ENCODE measurements around the gene KEAP1. TPM values are rescaled to one million over a fixed set of nuclear protein-coding genes. Genes with fewer than 3 reads are reported as not detected.

The KEAP1 gene
- total RNA-seq, 4 donors from 2014 or later, result 39.7 to 127 (median 56.8) TPM

- H3K27ac ChIP-seq, result no peak overlapping the region
- intact Hi-C loops (cut with DNase I; ENCODE audit: low total_unique reads), result no loop called here
- no peaks in the 10 kb centered on the region for H3K36me3 ChIP-seq
- no peak for TF ChIP-seq POLR2A (IDR thresholded peaks at IDR 0.05)
- H3K27me3 ChIP-seq, result peaks cover 9 to 21% of the 10 kb centered on the region in 2 donors
- peaks cover 0 to 7% of the 10 kb centered on the region in 2 donors for H3K4me1 ChIP-seq
- no peak overlapping the region for H3K4me3 ChIP-seq
- no peaks in the 10 kb centered on the region for H3K9me3 ChIP-seq
- no peak for DNase-seq
Measured at GRCh38 chr19:10518444-10519361, 15.5 kb upstream of the KEAP1 start.

GRCh38 chr19:10517760-10518443, 14.7 kb upstream of the KEAP1 start:
- intact Hi-C loops (cut with DNase I; ENCODE audit: low total_unique reads), result no loop called here
- Histone ChIP-seq H3K27ac (no peak overlapping the region), H3K4me1 (peaks cover 0 to 7% of the 10 kb centered on the region in 2 donors), H3K4me3 (no peak overlapping the region), H3K9me3 (no peaks in the 10 kb centered on the region), H3K27me3 (peaks cover 9 to 26% of the 10 kb centered on the region in 2 donors), H3K36me3 (no peaks in the 10 kb centered on the region)
- DNase-seq, result no peak
- no peak for TF ChIP-seq POLR2A (IDR thresholded peaks at IDR 0.05)
- TF ChIP-seq CTCF (IDR thresholded peaks at IDR 0.05), result no peak

DNA sequence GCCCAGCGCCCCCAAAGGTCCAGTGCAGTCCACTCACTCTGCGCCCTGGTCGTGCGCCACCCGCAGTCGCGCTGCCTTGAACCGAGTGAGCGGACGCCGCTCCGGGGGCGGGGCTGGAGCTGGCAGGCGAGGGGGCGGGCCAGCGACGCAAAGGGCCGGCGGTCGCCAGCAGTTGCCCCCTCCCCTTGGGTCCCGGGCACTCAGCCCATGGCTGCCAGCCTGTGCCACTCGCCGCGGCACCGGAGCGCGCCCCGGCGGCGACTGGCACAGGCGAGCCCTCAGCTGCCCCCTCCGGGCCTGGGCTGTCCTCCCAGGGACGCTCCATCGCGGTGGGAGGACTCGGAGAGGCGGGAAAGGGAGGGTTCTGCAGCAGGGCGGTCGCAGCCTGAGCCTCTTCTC, 14.2 kb upstream of the KEAP1 start, which contains the start of gene S1PR5:
S1PR5 (minus strand) TSS at position 87 of the 399 bp plus-strand sequence. CDS start 2,436 bp downstream, outside the sequence.
- Histone ChIP-seq H3K27me3 (peaks cover 9 to 26% of the 10 kb centered on the region in 2 donors), H3K36me3 (no peaks in the 10 kb centered on the region), H3K9me3 (no peaks in the 10 kb centered on the region), H3K4me3 (no peak within 1 kb of the TSS), H3K27ac (no peak within 1 kb of the TSS), H3K4me1 (peaks cover 0 to 7% of the 10 kb centered on the region in 2 donors)
- intact Hi-C loops (cut with DNase I; ENCODE audit: low total_unique reads), result no loop called here
- no peak for DNase-seq
- TF ChIP-seq CTCF (IDR thresholded peaks at IDR 0.05), result no peak
- no peak for TF ChIP-seq POLR2A (IDR thresholded peaks at IDR 0.05)

DNA sequence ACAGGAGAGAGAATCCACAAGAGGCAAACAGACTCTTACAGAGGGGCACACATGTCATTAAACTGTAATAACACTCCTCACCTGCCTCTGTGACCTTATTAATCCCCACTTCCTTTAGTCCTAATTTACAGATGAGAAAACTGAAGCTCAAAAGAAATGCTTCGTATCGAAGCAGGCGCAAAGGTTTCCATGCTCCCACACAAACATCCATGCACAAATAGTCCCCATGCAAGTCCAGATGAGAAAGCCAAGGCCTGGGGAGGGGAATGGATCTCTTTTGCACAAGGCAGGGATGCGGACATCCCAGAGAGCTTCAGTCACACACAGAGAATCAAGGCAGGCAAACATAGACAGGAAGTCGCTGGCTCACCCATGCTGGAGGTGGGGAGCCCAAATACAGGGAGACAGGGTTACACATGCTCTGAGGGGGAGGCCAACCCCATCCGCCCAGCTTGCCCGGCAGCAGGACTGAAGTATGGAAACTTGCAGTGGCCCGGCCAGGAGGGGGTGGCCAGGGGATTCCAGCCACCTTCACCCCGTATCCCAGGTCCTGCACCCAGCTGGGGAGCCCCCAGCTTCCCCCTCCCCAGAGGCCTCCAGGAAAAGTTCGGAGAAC, 13.6 kb upstream of the KEAP1 start:
- intact Hi-C loops (cut with DNase I; ENCODE audit: low total_unique reads), result no loop called here
- DNase-seq, result no peak
- Histone ChIP-seq H3K27ac (no peak overlapping the region), H3K4me1 (peaks cover 0 to 7% of the 10 kb centered on the region in 2 donors), H3K9me3 (no peaks in the 10 kb centered on the region), H3K4me3 (no peak overlapping the region), H3K36me3 (no peaks in the 10 kb centered on the region), H3K27me3 (peaks cover 9 to 26% of the 10 kb centered on the region in 2 donors)
- no peak for TF ChIP-seq POLR2A (IDR thresholded peaks at IDR 0.05)
- TF ChIP-seq CTCF (IDR thresholded peaks at IDR 0.05), result no peak

DNA sequence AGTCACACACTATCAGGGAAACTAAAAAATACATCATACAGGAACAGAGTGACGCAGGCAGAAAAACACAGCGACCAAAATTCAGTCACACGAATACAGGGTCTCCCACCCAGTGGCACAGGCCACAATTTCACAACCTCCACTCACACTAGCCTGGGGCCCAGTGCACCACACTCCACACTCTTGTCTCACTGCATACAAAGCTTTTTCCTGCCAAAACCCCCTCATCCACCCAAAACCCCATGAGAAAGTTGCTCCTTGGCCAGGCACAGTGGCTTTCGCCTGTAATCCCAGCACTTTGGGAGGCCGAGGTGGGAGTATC, 12.9 kb upstream of the KEAP1 start:
- peaks cover 0 to 7% of the 10 kb centered on the region in 2 donors for H3K4me1 ChIP-seq
- DNase-seq, result no peak
- H3K4me3 ChIP-seq, result no peak overlapping the region
- no peak for TF ChIP-seq POLR2A (IDR thresholded peaks at IDR 0.05)
- TF ChIP-seq CTCF (IDR thresholded peaks at IDR 0.05), result no peak
- no peak overlapping the region for H3K27ac ChIP-seq
- intact Hi-C loops (cut with DNase I; ENCODE audit: low total_unique reads), result no loop called here
- H3K9me3 ChIP-seq, result no peaks in the 10 kb centered on the region
- H3K27me3 ChIP-seq, result peaks cover 9 to 26% of the 10 kb centered on the region in 2 donors
- H3K36me3 ChIP-seq, result no peaks in the 10 kb centered on the region
